ENCODE measurements around the gene CMTM1.

CMTM1 gene

DNA sequence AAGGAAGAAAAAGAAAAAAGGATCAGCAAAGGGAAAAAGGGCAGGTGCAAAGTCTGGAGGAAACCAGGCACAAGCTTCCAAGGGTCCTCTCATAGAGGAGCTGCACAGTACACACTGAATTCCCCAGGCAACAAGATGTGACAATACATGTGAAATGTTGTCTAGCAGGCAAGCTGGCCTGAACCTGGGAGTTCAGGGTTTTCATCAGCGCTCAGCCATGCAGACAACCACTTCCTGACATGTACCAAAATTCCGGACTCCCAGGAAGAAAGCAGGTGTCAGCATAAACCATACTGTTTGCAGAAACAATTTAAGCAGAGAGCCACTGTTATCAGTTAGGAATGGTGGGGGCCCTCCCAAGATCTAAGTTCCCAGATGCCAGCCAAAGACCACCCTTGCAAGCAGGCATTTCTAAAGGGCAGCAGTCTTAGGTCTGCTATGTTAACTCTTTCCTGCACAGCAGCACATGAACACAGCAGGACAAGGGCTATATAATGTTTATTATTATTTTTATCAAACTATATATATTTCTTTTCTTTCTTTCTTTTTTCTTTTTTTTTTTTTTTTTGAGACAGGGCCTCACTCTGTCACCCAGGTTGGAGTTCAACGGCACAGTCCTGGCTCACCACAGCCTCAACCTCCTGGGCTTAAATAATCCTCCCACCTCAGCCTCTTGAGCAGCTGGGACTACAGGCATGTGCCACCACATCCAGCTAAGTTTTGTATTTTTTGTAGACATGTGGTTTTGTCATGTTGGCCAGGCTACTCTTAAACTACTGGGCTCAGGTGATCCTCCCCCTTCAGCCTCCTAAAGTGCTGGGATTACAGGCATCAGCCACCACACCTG is 26.4 kb upstream of the CMTM1 start:
- no peak for DNase-seq

DNA sequence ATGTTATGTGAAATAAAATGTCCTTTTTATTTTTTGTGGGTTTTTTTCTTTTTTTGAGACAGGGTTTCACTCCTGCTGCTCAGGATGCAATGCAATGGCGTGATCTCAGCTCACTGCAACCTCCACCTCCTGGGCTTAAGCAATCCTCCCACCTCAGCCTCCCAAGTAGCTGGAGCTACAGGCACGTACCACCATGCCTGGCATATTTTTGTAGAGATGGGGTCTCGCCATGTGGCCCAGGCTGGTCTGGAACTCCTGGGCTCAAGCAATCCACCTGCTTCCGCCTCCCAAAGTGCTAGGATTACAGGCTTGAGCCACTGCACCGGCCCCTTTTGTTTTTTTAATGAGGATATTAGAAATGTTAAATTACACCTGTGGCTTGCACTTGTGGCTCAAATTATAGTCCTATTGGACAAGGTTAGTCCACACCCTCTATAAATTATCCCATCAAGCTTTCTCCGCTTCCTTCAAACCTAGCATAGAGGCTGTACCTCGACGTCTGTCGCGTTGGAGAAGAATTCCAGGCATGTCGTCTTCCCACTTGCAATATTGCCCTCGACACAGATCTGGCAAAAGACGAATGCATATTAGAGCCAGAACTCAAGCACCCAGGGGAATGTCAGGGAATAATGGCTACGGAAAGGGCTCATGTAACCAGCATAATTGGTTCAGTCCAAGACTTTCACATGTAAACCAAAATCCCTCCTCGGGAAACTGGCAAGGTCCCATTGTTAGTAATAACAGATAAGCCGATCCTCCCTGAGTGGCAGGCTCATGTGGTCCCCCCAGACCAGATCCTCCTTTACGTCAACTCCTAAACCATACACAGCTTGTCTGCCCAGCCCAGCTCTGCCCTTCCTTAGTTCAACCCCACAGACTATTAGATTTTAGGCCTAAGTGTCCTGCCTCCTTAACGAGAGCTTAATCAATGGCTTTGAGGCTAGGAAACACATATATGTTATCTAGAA is 24.6 kb upstream of the CMTM1 start:
- DNase-seq = no peak

DNA sequence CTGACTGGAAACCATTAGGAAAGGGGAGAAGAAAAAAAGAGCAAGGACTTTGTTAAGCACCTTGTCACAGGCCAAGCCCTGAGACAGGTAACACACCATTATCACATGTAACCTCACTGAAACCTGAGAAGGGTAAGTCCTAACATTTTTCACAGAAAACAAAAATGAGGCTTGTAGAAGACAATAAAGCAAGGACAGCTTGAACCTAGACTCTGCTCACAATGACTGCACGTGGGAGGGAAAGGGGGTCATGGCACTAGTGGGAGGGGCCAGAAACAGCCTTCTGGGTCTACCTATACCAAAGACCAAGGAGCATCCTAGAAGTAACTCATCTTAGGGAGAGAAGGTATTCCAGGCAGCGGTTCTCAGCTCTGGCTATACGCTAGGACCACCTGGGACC is 23.8 kb upstream of the CMTM1 start:
- DNase-seq = no peak

GRCh38 chr16:66543541-66543940 is 22.7 kb upstream of the CMTM1 start:
- DNase-seq = no peak

- no peak for DNase-seq
These were observed 22.1 kb upstream of the CMTM1 start for GRCh38 chr16:66544016-66544757.

DNA sequence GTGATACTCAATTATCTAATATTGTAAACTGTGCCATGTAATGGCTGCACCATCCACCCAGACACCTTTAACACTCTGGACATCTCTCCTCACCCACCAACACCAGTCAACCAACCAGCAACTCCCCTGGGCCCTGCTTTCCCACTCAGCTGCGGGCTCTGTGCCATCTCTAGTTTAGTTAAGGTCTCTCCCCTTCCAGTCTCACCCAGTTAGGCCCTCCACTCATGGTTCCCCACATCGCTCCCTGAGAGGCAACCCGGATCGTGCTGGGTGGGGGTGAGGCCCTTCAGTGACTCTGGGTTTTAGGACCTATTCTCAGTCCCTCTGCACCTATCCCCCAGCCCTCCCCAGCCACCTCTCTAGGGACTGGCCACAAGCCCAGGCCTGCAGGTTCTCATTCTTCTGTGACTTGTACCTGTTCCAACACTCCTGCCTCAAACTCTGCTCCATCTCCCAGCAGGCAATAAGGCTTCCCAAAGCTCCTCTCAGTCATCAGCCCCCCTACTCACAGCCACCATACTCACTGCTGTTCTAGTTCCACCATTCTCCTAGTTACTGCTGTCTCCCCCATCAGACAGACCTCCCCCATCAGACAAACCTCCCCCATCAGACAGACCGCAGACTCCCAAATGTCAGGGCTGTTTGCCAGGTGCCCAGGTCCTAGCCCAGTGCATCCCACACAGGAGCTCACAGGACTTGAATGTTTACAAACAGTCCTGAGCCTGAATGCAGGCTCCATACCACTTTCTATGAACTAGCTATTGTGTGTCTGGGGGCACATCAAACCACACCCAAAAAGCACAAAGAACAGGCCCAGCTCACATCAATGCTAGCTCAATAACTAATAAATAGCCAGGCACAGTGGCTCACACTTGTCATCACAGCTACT is 18.9 kb upstream of the CMTM1 start:
- DNase-seq = no peak

- DNase-seq = no peak
These were observed 18.2 kb upstream of the CMTM1 start for GRCh38 chr16:66548068-66548467.

- DNase-seq = no peak
These were observed 17.4 kb upstream of the CMTM1 start for GRCh38 chr16:66548868-66549267.

GRCh38 chr16:66549284-66550131 is 16.7 kb upstream of the CMTM1 start, which contains the start of gene TK2:
TSS of gene TK2 (minus strand) at chr16:66550122. CDS start at chr16:66550061, 61 bp downstream.
- peak; percentile 29 for DNase-seq

GRCh38 chr16:66551348-66551759 is 14.9 kb upstream of the CMTM1 start:
- peak; percentile 31 for DNase-seq

DNA sequence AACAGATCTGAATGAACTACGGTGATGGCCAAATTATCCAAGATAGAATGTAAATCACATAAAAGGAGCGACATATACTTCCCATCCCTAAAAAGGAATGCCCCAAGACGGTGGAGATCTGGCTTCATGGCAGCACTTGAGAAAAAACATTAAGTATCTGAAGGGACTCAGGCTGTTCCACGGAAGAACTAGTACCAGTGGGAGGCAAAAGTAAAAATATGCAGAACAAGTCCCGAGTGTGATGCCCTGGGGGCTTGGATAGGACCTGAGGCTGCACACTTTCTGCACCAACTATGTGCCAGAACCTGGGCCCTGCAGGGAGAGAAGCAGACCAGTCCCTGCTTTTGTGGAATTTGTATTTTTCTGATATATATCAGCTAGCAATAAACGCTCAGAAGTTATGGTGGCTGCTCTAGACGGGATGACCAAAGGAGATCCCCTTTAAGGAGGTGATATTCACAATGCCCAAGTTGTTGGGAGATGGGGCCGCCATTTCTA is 14.4 kb upstream of the CMTM1 start:
- DNase-seq = no peak

DNA sequence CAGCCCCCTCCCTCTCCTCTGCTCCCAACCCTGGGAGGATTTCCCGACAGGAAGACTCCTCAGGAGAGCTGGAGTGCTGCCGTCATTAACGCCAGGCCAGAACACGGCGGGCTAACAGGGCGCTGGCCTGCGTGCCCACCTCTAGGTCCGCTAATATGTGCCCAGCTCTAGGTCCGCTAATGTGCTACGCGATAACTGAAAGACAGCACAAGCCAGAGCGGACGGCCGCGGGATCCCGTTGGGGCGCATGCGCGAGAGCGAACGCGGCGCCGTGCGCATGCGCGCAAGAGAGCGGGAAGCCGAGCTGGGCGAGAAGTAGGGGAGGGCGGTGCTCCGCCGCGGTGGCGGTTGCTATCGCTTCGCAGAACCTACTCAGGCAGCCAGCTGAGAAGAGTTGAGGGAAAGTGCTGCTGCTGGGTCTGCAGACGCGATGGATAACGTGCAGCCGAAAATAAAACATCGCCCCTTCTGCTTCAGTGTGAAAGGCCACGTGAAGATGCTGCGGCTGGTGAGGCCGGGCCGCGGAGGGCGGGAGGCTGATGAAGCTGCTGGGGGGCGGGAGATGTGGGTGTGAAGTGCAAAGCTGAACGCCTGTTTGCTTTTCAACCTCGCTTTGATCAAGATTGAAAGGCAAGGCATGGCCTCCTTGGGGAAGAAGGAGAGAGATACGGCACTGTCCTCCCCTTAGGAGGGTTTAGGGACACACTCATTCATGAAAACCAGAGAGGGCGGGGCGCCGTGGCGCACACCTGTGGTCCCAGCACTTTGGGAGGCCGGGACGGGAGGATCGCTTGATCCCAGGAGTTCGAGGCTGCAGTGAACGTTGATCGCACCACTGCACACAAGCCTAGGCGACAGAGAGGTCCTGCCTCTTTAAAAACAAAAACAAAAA is 13.7 kb upstream of the CMTM1 start, which contains the start of gene CKLF:
Gene CKLF (plus strand): TSS at position 291 of the 892 bp plus-strand sequence. CDS start 140 bp downstream, at position 431.
- DNase-seq = peak; percentile 75

- DNase-seq = no peak
These were observed 13.0 kb upstream of the CMTM1 start for GRCh38 chr16:66553223-66553622.

GRCh38 chr16:66554021-66554420 is 12.2 kb upstream of the CMTM1 start:
- DNase-seq = no peak

DNA sequence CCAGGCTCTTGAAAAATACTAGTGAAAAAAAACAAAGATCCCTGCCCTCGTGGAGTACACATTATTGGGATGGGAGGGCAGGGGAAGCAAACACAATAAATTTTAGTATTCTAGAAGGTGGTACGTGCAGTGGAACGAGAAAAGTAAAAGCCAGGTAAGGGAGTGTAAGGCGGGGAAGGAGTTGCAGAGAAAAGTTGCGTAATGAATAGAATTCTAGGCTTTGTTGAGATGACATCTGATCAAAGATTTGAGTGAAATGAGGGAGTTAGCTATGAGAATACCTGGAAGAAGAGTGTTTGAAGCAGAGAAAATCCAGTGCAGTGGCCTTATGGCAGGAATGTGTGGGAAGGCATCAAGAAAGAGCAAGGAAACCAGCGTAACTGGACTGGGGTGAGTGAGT is 11.7 kb upstream of the CMTM1 start:
- DNase-seq = no peak

DNA sequence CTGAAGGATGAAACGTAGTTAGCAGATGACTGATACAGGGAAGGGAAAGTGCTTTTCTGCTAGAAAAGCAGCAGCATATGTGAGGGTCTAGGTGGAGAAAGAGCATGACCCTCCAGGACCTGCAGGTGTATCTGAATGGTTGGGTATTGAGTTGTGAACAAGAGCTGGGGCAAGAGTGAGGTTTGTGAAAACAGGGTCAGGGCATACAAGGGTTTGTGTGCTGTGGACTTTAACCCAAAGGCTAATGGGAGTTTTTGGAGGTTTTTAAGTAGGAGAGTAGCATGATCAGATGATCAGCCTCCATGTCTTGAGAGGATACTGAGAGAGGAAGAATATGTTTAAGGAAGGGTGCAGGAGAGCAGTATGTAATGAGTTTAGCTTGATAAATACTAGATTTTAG is 6.1 kb upstream of the CMTM1 start:
- DNase-seq = no peak

- DNase-seq = no peak
These were observed 4.7 kb upstream of the CMTM1 start for GRCh38 chr16:66561381-66562080.

GRCh38 chr16:66562409-66562808 is 3.8 kb upstream of the CMTM1 start:
- no peak for DNase-seq

DNA sequence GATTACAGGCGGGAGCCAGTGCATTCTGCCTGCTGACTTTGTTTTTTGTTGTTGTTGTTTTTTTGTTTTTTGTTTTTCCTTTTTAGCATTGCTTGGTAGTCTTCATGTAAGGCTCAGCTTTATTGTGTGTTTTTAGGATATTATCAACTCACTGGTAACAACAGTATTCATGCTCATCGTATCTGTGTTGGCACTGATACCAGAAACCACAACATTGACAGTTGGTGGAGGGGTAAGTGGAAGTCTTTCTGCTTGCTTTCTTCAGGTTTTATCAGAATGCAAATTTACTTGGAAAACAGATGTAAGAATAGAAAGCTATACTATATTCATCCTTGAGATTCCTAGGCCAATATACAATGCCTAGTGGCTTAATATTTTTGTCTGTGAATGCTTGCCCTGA is 3.3 kb upstream of the CMTM1 start:
- no peak for DNase-seq
